ENCODE measurements around the gene DNAH10. TPM values are rescaled to one million over a fixed set of nuclear protein-coding genes. Genes with fewer than 3 reads are reported as not detected.
A peak's percentile ranks its signal among the peaks of the same experiment; 100 is the strongest.

The DNAH10 gene
- total and polyA plus RNA-seq, 5 experiments from 2014 or later = 0.25 to 0.65 (median 0.30) TPM; not detected in 2

- ATAC-seq (no peak), DNase-seq (no peak)
- peaks cover 0 to 32% (median 5%) of the 10 kb centered on the region in 9 donors for H3K9me3 Mint-ChIP-seq
- H3K36me3 Mint-ChIP-seq = peaks cover 0 to 15% (median 4%) of the 10 kb centered on the region in 3 donors
- no peaks in the 10 kb centered on the region for H3K4me1 Mint-ChIP-seq
- H3K27me3 Mint-ChIP-seq = peaks cover 0 to 2% (median 0%) of the 10 kb centered on the region in 5 donors
- no peak overlapping the region for H3K4me3 Mint-ChIP-seq
- H3K27ac Mint-ChIP-seq = no peak overlapping the region
- POLR2A ChIA-PET = no interaction called here
These were observed 71.7 kb downstream of the DNAH10 start for GRCh38 chr12:123833830-123834229.

- POLR2A ChIA-PET = no interaction called here
- Mint-ChIP-seq H3K27me3 (no peaks in the 10 kb centered on the region), H3K9me3 (peaks cover 0 to 32% (median 5%) of the 10 kb centered on the region in 9 donors), H3K36me3 (peaks cover 0 to 15% (median 4%) of the 10 kb centered on the region in 3 donors), H3K4me1 (no peaks in the 10 kb centered on the region), H3K4me3 (no peak overlapping the region), H3K27ac (no peak overlapping the region)
- no peak for ATAC-seq
- no peak for DNase-seq
These were observed 72.7 kb downstream of the DNAH10 start for GRCh38 chr12:123834845-123835244.

GRCh38 chr12:123836292-123836691 lies 74.2 kb downstream of the DNAH10 start:
- no peak for DNase-seq

GRCh38 chr12:123839826-123840225 lies 77.7 kb downstream of the DNAH10 start:
- DNase-seq = no peak
- Mint-ChIP-seq H3K9me3 (peaks cover 0 to 11% (median under 1%) of the 10 kb centered on the region in 9 donors), H3K4me1 (no peaks in the 10 kb centered on the region), H3K36me3 (peaks cover 0 to 4% (median 0%) of the 10 kb centered on the region in 3 donors), H3K27ac (no peak overlapping the region), H3K27me3 (peaks cover 0 to 5% (median 0%) of the 10 kb centered on the region in 5 donors), H3K4me3 (no peak overlapping the region)
- POLR2A ChIA-PET = interaction anchor here (0.6 kb wide), 1 partner anchor 125 kb away, joined by 5 read pairs; no protein-coding TSS in a partner anchor
- no peak for ATAC-seq

More at GRCh38 chr12:123836292-123836691, 74.2 kb downstream of the DNAH10 start:
- POLR2A ChIA-PET = no interaction called here
- Mint-ChIP-seq H3K4me1 (no peaks in the 10 kb centered on the region), H3K27me3 (peaks cover 0 to 4% (median 0%) of the 10 kb centered on the region in 5 donors), H3K27ac (no peak overlapping the region), H3K36me3 (peaks cover 0 to 15% (median 4%) of the 10 kb centered on the region in 3 donors), H3K9me3 (peaks cover 0 to 32% (median 5%) of the 10 kb centered on the region in 9 donors), H3K4me3 (no peak overlapping the region)
- no peak for ATAC-seq

GRCh38 chr12:123840765-123841425 lies 78.8 kb downstream of the DNAH10 start:
- no peak for ATAC-seq
- peaks cover 0 to 5% (median 0%) of the 10 kb centered on the region in 5 donors for H3K27me3 Mint-ChIP-seq
- DNase-seq = no peak
- no peaks in the 10 kb centered on the region for H3K4me1 Mint-ChIP-seq
- H3K27ac Mint-ChIP-seq = no peak overlapping the region
- no peak overlapping the region for H3K4me3 Mint-ChIP-seq
- H3K36me3 Mint-ChIP-seq = no peaks in the 10 kb centered on the region
- POLR2A ChIA-PET = no interaction called here
- H3K9me3 Mint-ChIP-seq = peaks cover 0 to under 1% (median 0%) of the 10 kb centered on the region in 9 donors

- H3K27ac Mint-ChIP-seq = no peak overlapping the region
- no peaks in the 10 kb centered on the region for H3K9me3 Mint-ChIP-seq
- H3K4me1 Mint-ChIP-seq = no peaks in the 10 kb centered on the region
- H3K36me3 Mint-ChIP-seq = no peaks in the 10 kb centered on the region
- no peak overlapping the region for H3K4me3 Mint-ChIP-seq
- DNase-seq (no peak), ATAC-seq (no peak)
- peaks cover 0 to 5% (median 0%) of the 10 kb centered on the region in 5 donors for H3K27me3 Mint-ChIP-seq
- POLR2A ChIA-PET = no interaction called here
These were observed 82.0 kb downstream of the DNAH10 start for GRCh38 chr12:123843912-123844748.

GRCh38 chr12:123845881-123846280 lies 83.8 kb downstream of the DNAH10 start:
- no peaks in the 10 kb centered on the region for H3K4me1 Mint-ChIP-seq
- H3K27me3 Mint-ChIP-seq = peaks cover 0 to 5% (median 0%) of the 10 kb centered on the region in 5 donors
- no peak for ATAC-seq
- no peak overlapping the region for H3K27ac Mint-ChIP-seq
- no peaks in the 10 kb centered on the region for H3K9me3 Mint-ChIP-seq
- POLR2A ChIA-PET = interaction anchor here (0.5 kb wide), 1 partner anchor 83 kb away, joined by 3 read pairs; no protein-coding TSS in a partner anchor
- no peak overlapping the region for H3K4me3 Mint-ChIP-seq
- DNase-seq = no peak
- no peaks in the 10 kb centered on the region for H3K36me3 Mint-ChIP-seq

- Mint-ChIP-seq H3K27ac (no peak overlapping the region), H3K4me1 (no peaks in the 10 kb centered on the region), H3K9me3 (no peaks in the 10 kb centered on the region), H3K27me3 (peaks cover 0 to 1% (median 0%) of the 10 kb centered on the region in 5 donors), H3K36me3 (no peaks in the 10 kb centered on the region), H3K4me3 (no peak overlapping the region)
- POLR2A ChIA-PET = no interaction called here
- ATAC-seq (no peak), DNase-seq (no peak)
These were observed 84.2 kb downstream of the DNAH10 start for GRCh38 chr12:123846340-123846739.

- Mint-ChIP-seq H3K27me3 (peaks cover 0 to 1% (median 0%) of the 10 kb centered on the region in 5 donors), H3K36me3 (no peaks in the 10 kb centered on the region), H3K27ac (no peak overlapping the region), H3K9me3 (no peaks in the 10 kb centered on the region), H3K4me3 (no peak overlapping the region), H3K4me1 (peaks cover 0 to 1% (median 0%) of the 10 kb centered on the region in 4 donors)
- ATAC-seq = no peak
- POLR2A ChIA-PET = no interaction called here
- DNase-seq = no peak
These were observed 84.9 kb downstream of the DNAH10 start for GRCh38 chr12:123847019-123847418.

GRCh38 chr12:123847876-123848275 lies 85.8 kb downstream of the DNAH10 start:
- DNase-seq (no peak), ATAC-seq (no peak)
- Mint-ChIP-seq H3K27me3 (peaks cover 0 to under 1% (median 0%) of the 10 kb centered on the region in 5 donors), H3K4me3 (no peak overlapping the region), H3K27ac (no peak overlapping the region), H3K4me1 (peaks cover 0 to 2% (median 0%) of the 10 kb centered on the region in 4 donors), H3K9me3 (no peaks in the 10 kb centered on the region), H3K36me3 (no peaks in the 10 kb centered on the region)
- POLR2A ChIA-PET = no interaction called here

- DNase-seq = no peak
- no peaks in the 10 kb centered on the region for H3K9me3 Mint-ChIP-seq
- no peaks in the 10 kb centered on the region for H3K36me3 Mint-ChIP-seq
- H3K4me3 Mint-ChIP-seq = no peak overlapping the region
- ATAC-seq = no peak
- peaks cover 0 to 2% (median 0%) of the 10 kb centered on the region in 4 donors for H3K4me1 Mint-ChIP-seq
- POLR2A ChIA-PET = no interaction called here
- H3K27me3 Mint-ChIP-seq = no peaks in the 10 kb centered on the region
- H3K27ac Mint-ChIP-seq = no peak overlapping the region
These were observed 87.4 kb downstream of the DNAH10 start for GRCh38 chr12:123849517-123849916.

- Mint-ChIP-seq H3K27ac (peak overlapping the region in 2 of 10 donors; percentile 58 to 65), H3K4me3 (no peak overlapping the region), H3K27me3 (no peaks in the 10 kb centered on the region), H3K4me1 (peaks cover 0 to 2% (median 0%) of the 10 kb centered on the region in 4 donors), H3K9me3 (no peaks in the 10 kb centered on the region), H3K36me3 (no peaks in the 10 kb centered on the region)
- DNase-seq (no peak), ATAC-seq (no peak)
- POLR2A ChIA-PET = no interaction called here
These were observed 88.4 kb downstream of the DNAH10 start for GRCh38 chr12:123850246-123851134.
